Fibroblast of skin of right quadriceps (primary cell): ENCODE data around the gene RIGI.
"Not testable (repeated sequence)": the region's sequence is repeated elsewhere in the genome, so short reads cannot be mapped to it uniquely, and the experiment has no call there.

Experiments
- DNase-seq: peaks from one replicate; pipeline ENCODE4 v3.0.0-alpha.2; 2013

Gene RIGI

GRCh38 chr9:32525709-32526030 lies 326 bp downstream of the RIGI start:
- no peak for DNase-seq

GRCh38 chr9:32524892-32525708 lies 896 bp downstream of the RIGI start:
- DNase-seq: no peak

GRCh38 chr9:32524558-32524891 lies 1.5 kb downstream of the RIGI start:
- not testable (repeated sequence) for DNase-seq

GRCh38 chr9:32523910-32524309 lies 2.1 kb downstream of the RIGI start:
- DNase-seq: no peak

GRCh38 chr9:32518276-32518675 lies 7.7 kb downstream of the RIGI start:
- no peak for DNase-seq

- no peak for DNase-seq
Observed at GRCh38 chr9:32516241-32516640, 9.8 kb downstream of the RIGI start.

- DNase-seq: no peak
Observed at GRCh38 chr9:32508728-32509127, 17.3 kb downstream of the RIGI start.

GRCh38 chr9:32503008-32503407 lies 23.0 kb downstream of the RIGI start:
- DNase-seq: no peak

GRCh38 chr9:32502464-32502863 lies 23.5 kb downstream of the RIGI start:
- peak; percentile 51 for DNase-seq

- no peak for DNase-seq
Observed at GRCh38 chr9:32501868-32502267, 24.1 kb downstream of the RIGI start.

GRCh38 chr9:32500768-32501167 lies 25.2 kb downstream of the RIGI start:
- no peak for DNase-seq

GRCh38 chr9:32497921-32498320 lies 28.1 kb downstream of the RIGI start:
- DNase-seq: no peak

GRCh38 chr9:32490601-32491000 lies 35.4 kb downstream of the RIGI start:
- no peak for DNase-seq

- DNase-seq: peak; percentile 51
Observed at GRCh38 chr9:32487981-32488380, 38.0 kb downstream of the RIGI start.

GRCh38 chr9:32486839-32487562 lies 39.0 kb downstream of the RIGI start:
- DNase-seq: peak; percentile 10

GRCh38 chr9:32483343-32483742 lies 42.7 kb downstream of the RIGI start:
- no peak for DNase-seq
